Upper lobe of left lung (tissue), 4 donors: ENCODE measurements around the gene DDX60.
"Not testable (repeated sequence)": the region's sequence is repeated elsewhere in the genome, so short reads cannot be mapped to it uniquely, and the experiment has no call there.

Experiments
- POLR2A ChIP-seq, 4 donors: fragments of 450-650 bp; IDR thresholded peaks; one replicate each; pipeline ENCODE4 v1.5.1; 2016 to 2017; ENCODE audit warnings: antibody characterized with exemption in 4 of 4, mild to moderate bottlenecking in 2 of 4
- POLR2AphosphoS5 ChIP-seq, 2 donors: sonication (generic); formaldehyde crosslinking; IDR thresholded peaks; one replicate each; pipeline ENCODE4 v1.5.1; 2017; ENCODE audit warnings: antibody characterized with exemption in 2 of 2
- TF ChIP-seq, protein P1 (sequence below), 6 experiments: fragments of 450-650 bp in 4 of 6; fragments of 200-600 bp in 2 of 6; sonication (generic) in 2 of 6; IDR thresholded peaks; one replicate each; pipeline ENCODE4 v1.5.1; 2016 to 2019; ENCODE audit warnings: antibody characterized with exemption in 6 of 6

DNA sequence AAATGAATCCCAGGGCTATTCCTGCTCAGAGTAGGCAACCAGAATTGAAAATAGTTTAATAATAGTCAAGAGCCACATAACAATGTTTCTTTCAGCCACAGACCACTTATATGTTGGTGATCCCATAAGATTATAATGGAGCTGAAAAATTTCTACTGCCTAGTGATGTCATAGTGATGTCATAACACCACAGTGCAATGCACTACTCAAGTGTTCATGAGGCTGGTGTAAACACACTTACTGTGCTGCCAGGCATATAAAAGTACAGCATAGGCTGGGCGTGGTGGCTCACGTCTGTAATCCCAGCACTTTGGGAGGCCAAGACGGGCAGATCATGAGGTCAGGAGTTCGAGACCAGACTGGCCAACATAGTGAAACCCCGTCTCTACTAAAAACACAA lies 15.1 kb downstream of the DDX60 start:
- TF ChIP-seq, protein P1, sequence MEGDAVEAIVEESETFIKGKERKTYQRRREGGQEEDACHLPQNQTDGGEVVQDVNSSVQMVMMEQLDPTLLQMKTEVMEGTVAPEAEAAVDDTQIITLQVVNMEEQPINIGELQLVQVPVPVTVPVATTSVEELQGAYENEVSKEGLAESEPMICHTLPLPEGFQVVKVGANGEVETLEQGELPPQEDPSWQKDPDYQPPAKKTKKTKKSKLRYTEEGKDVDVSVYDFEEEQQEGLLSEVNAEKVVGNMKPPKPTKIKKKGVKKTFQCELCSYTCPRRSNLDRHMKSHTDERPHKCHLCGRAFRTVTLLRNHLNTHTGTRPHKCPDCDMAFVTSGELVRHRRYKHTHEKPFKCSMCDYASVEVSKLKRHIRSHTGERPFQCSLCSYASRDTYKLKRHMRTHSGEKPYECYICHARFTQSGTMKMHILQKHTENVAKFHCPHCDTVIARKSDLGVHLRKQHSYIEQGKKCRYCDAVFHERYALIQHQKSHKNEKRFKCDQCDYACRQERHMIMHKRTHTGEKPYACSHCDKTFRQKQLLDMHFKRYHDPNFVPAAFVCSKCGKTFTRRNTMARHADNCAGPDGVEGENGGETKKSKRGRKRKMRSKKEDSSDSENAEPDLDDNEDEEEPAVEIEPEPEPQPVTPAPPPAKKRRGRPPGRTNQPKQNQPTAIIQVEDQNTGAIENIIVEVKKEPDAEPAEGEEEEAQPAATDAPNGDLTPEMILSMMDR (IDR thresholded peaks at IDR 0.05): not testable (repeated sequence)
- not testable (repeated sequence) for TF ChIP-seq POLR2AphosphoS5, POLR2A (IDR thresholded peaks at IDR 0.05)
